Activated CD8-positive, alpha-beta T cell treated with anti-CD3 and anti-CD28 coated beads for 36 hours (primary cell): ENCODE measurements around the gene ZSCAN26. TPM values are rescaled to one million over a fixed set of nuclear protein-coding genes. Genes with fewer than 3 reads are reported as not detected.

Source experiments
- ATAC-seq: fragments of 200-7000 bp; cut with Tn5 transposase; one replicate; pipeline ENCODE4 v1.10.0; 2021; ENCODE audit warnings: mild to moderate bottlenecking, moderate library complexity
- CTCF ChIA-PET: fragments of 350-600 bp; sonication (Branson Sonifier 250); formaldehyde crosslinking; loops from one replicate; lab custom pipeline; 2021; ENCODE audit warnings: antibody characterized with exemption; lab: Charles Lee
- POLR2A ChIA-PET: fragments of 350-600 bp; sonication (Branson Sonifier 250); formaldehyde crosslinking; loops from one replicate; lab custom pipeline; 2021; ENCODE audit warnings: antibody characterized with exemption; lab: Charles Lee
- DNase-seq: peaks from one replicate; pipeline ENCODE4 v3.0.0-alpha.2; 2020
- H3K27ac Mint-ChIP-seq: one replicate; pipeline ENCODE4 v1.8.0; 2021; ENCODE audit warnings: mild to moderate bottlenecking, mixed read lengths
- H3K27me3 Mint-ChIP-seq: one replicate; pipeline ENCODE4 v1.8.0; 2021; ENCODE audit warnings: mixed read lengths
- H3K36me3 Mint-ChIP-seq: one replicate; pipeline ENCODE4 v1.8.0; 2021; ENCODE audit warnings: low read depth, mixed read lengths
- H3K4me1 Mint-ChIP-seq: one replicate; pipeline ENCODE4 v1.8.0; 2021; ENCODE audit warnings: low read depth, mixed read lengths
- H3K4me3 Mint-ChIP-seq: one replicate; pipeline ENCODE4 v1.8.0; 2021; ENCODE audit warnings: mild to moderate bottlenecking, moderate library complexity, mixed read lengths
- H3K9me3 Mint-ChIP-seq: one replicate; pipeline ENCODE4 v1.8.0; 2021; ENCODE audit warnings: mixed read lengths
- intact Hi-C: fragments of 100-400 bp; cut with micrococcal nuclease; formaldehyde crosslinking; loops from one replicate; pipeline ENCODE4 v1.10.0; 2022
- total RNA-seq, 2 experiments: library from RNA; stranded (reverse); gene quantifications; one replicate each; pipeline ENCODE4 v1.2.3, GENCODE V29; 2021
- TF ChIP-seq, protein P1 (sequence below): fragments of 200-600 bp; IDR thresholded peaks from one replicate; pipeline ENCODE4 v1.8.0; 2022; ENCODE audit warnings: antibody characterized with exemption, mild to moderate bottlenecking

Gene ZSCAN26
- total RNA-seq, 2 experiments from 2014 or later, result 3.6 to 3.8 TPM

DNA sequence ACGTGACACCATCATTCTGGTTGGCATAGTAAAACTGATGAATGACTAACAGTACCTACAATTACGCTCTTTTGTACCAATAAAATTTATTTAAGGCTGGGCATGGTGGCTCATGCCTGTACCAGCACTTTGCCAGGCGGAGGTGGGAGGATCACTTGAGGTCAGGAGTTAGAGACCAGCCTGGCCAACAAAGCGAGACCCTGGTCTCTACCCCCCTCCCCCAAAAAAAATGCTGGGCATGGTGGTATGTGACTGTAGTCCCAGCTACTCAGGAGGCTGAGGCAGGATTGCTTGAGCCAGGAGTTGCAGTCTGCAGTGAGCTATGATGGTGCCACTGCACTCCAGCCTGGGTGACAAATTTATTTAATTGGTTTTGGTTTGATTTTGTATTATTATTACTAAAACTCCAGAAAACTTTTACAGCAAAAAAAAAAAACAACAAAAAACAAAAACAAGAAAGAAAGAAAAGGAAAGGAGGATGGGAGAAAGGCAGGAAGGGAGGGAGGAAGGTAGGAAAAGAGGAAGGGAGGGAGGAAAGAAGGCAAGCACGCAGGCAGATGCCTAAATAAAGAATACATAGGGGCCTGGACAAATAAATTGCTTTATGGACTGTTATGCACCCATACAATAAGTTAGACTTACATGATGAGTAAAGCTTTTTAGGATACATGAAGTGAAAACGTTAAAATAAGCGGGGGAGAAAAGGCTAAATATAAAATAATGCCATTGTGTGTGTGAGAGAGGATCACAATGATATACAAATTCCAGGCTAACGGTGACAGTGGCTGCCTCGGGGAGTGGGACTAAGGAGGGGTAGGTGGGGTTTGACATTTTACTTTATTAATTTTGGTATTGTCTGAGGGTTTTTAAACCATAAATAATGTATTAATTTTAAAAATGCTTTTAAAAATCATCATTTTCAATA, 42.5 kb upstream of the ZSCAN26 start:
- peak overlapping the region; percentile 84 for H3K4me3 Mint-ChIP-seq
- H3K27me3 Mint-ChIP-seq, result peaks cover 43% of the 10 kb centered on the region
- intact Hi-C loops, result no loop called here
- CTCF ChIA-PET, result no interaction called here
- no peaks in the 10 kb centered on the region for H3K36me3 Mint-ChIP-seq
- peak overlapping the region; percentile 70 for H3K27ac Mint-ChIP-seq
- ATAC-seq (no peak), DNase-seq (no peak)
- H3K4me1 Mint-ChIP-seq, result peaks cover 13% of the 10 kb centered on the region
- TF ChIP-seq, protein P1, sequence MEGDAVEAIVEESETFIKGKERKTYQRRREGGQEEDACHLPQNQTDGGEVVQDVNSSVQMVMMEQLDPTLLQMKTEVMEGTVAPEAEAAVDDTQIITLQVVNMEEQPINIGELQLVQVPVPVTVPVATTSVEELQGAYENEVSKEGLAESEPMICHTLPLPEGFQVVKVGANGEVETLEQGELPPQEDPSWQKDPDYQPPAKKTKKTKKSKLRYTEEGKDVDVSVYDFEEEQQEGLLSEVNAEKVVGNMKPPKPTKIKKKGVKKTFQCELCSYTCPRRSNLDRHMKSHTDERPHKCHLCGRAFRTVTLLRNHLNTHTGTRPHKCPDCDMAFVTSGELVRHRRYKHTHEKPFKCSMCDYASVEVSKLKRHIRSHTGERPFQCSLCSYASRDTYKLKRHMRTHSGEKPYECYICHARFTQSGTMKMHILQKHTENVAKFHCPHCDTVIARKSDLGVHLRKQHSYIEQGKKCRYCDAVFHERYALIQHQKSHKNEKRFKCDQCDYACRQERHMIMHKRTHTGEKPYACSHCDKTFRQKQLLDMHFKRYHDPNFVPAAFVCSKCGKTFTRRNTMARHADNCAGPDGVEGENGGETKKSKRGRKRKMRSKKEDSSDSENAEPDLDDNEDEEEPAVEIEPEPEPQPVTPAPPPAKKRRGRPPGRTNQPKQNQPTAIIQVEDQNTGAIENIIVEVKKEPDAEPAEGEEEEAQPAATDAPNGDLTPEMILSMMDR, result no peak
- peaks cover 2% of the 10 kb centered on the region for H3K9me3 Mint-ChIP-seq
- POLR2A ChIA-PET, result no interaction called here

DNA sequence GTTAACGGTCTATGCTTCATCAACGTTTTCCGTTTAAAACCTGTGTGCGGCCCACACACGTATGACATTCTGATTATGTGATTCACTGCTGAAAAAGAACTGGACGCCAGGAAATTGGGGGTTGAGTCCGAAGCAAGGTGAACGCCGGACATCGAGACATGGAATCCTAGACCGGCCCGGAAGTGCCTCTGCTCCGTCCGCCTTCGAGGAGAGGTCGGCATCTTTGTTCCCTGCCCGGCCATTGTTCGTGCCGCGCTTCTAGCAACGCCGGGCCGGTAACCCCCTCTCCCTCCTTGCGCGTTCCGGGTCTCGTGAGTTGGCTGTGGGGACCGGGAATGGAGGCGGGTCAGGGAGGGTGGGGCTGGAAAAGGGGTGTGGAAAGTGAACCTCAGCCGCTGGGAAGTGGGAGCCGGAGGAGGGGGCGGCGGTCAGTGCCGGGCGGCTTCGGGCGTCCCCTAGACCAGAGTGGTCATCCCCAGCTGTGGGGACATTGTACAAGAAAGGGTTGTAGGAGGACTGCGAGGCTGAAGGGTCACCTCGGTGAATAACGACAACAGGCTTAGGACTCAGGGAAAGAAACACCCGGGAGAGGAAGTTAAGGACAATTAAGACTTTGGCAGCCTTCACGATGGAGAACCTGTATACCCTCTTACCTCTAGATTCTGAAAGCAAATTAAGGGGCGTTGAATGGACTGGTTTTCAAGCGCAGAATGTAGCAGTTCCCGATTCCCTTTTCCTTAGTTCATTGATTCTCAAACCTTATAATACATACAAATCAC, 41.7 kb upstream of the ZSCAN26 start, which contains the start of gene ZSCAN9:
Gene ZSCAN9, plus strand, starts transcription at position 220 of the 779 bp plus-strand sequence. CDS start 1,810 bp downstream, outside the sequence.
- peak; percentile 83 for ATAC-seq
- Mint-ChIP-seq H3K4me3 (peak within 1 kb of the TSS; percentile 84), H3K27me3 (peaks cover 37% of the 10 kb centered on the region)

DNA sequence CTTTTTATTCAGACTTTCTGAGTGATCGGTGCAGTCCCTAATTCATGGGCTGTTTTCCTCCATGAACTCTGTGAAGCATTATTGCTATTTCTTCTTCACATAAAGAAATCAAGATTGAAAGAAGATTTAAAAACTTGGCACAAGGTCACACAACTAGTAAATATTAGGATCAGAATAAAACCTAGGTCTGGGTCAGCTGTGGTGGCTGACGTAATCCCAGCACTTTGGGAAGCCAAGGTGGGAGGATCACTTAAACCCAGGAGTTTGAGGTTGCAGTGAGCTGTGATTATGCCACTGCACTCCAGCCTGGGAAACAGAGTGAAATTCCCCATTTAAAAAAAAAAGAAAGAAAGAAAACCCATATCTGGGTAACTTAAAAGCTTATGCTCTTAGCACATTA, 40.5 kb upstream of the ZSCAN26 start:
- peaks cover 13% of the 10 kb centered on the region for H3K4me1 Mint-ChIP-seq
- H3K9me3 Mint-ChIP-seq, result peaks cover 2% of the 10 kb centered on the region
- peaks cover 27% of the 10 kb centered on the region for H3K27me3 Mint-ChIP-seq
- CTCF ChIA-PET, result interaction anchor here (1.6 kb wide), 1 partner anchor 129 kb away, joined by 6 read pairs; no protein-coding TSS in a partner anchor
- intact Hi-C loops, result no loop called here
- POLR2A ChIA-PET, result interaction anchor here (1.1 kb wide), 1 partner anchor 41 kb away, joined by 3 read pairs; the partner anchor contains the start of gene ZSCAN26
- H3K4me3 Mint-ChIP-seq, result no peak overlapping the region
- TF ChIP-seq, protein P1, result no peak
- no peak for ATAC-seq
- DNase-seq, result no peak
- no peak overlapping the region for H3K27ac Mint-ChIP-seq
- H3K36me3 Mint-ChIP-seq, result peaks cover 3% of the 10 kb centered on the region

More for the DNA sequence above, 41.7 kb upstream of the ZSCAN26 start, which contains the start of gene ZSCAN9:
- Mint-ChIP-seq H3K27ac (peak within 1 kb of the TSS; percentile 70), H3K9me3 (peaks cover 2% of the 10 kb centered on the region), H3K4me1 (peaks cover 13% of the 10 kb centered on the region), H3K36me3 (no peaks in the 10 kb centered on the region)
- intact Hi-C loops, result no loop called here
- peak; percentile 64 for DNase-seq
- TF ChIP-seq, protein P1, result no peak
- POLR2A ChIA-PET, result no interaction called here
- CTCF ChIA-PET, result interaction anchor here (1.6 kb wide), 1 partner anchor 131 kb away, joined by 6 read pairs; no protein-coding TSS in a partner anchor

DNA sequence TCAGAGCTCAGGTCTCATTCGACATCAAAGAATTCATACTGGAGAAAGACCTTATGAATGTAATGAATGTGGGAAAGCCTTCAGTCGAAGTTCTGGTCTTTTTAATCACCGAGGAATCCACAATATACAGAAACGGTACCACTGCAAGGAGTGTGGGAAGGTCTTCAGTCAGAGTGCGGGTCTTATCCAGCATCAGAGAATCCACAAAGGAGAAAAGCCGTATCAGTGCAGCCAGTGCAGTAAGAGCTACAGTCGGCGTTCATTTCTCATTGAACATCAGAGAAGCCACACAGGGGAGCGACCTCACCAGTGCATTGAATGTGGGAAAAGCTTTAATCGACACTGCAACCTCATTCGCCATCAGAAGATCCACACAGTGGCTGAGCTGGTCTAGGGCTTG, 34.2 kb upstream of the ZSCAN26 start:
- Mint-ChIP-seq H3K27me3 (peaks cover 2% of the 10 kb centered on the region), H3K9me3 (no peaks in the 10 kb centered on the region), H3K36me3 (peaks cover 12% of the 10 kb centered on the region), H3K27ac (no peak overlapping the region), H3K4me1 (no peaks in the 10 kb centered on the region), H3K4me3 (no peak overlapping the region)
- DNase-seq (no peak), ATAC-seq (no peak)
- intact Hi-C loops, result no loop called here
- CTCF ChIA-PET, result no interaction called here
- POLR2A ChIA-PET, result no interaction called here
- TF ChIP-seq, protein P1, result no peak
